ENCODE data around the gene R3HDML. TPM values are rescaled to one million over a fixed set of nuclear protein-coding genes. Genes with fewer than 3 reads are reported as not detected.

Gene R3HDML
- total and polyA plus RNA-seq, 9 of the 15 experiments (the other 6 are each of a cell fraction or from before 2014, with no cell fraction given) = not detected

DNA sequence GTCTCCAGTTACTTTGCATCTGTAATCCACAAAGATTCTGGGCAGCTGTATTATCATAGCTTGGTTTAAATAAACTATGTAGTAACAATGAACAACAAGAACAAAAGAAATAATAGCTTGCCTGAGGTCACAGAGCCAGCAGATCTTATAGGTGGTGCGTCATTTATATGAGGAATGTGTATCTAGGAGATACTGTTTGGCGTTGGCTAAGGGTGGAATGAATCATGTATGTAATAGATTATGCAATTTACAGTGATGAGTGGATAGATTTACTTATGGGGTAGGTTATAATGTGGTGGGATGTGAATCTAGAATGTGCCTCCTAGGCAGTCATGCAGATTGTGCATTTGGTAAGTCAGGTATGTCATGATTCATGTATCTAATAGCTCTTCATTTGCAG is 61.5 kb downstream of the R3HDML start:
- no peak overlapping the region for H3K4me3 ChIP-seq
- FAIRE-seq = no peak
- ChIA-PET POLR2A (interaction anchor here (0.6 to 1.6 kb wide), 4 partner anchors 9 to 169 kb away, joined by 3 to 7 read pairs (median 4); no protein-coding TSS in a partner anchor), CTCF (ENCODE audit: low intra/inter-chr PET ratio) (no interaction called here)
- H3K36me3 ChIP-seq (ENCODE audit: control insufficient read depth, insufficient read depth, low read length) = no peaks in the 10 kb centered on the region
- H3K9me3 ChIP-seq (replicated peaks; ENCODE audit: control insufficient read depth, insufficient read depth, low read depth, low read length) = no peaks in the 10 kb centered on the region
- H3K9ac ChIP-seq (ENCODE audit: insufficient read depth in 1 of 2, low read depth in 2 of 2, low read length in 2 of 2) = no peak overlapping the region
- H2AFZ ChIP-seq (ENCODE audit: low read depth, low read length) = no peak overlapping the region
- intact Hi-C loops (cut with micrococcal nuclease) = no loop called here
- peaks cover 19 to 36% of the 10 kb centered on the region in 2 experiments for H3K4me1 ChIP-seq (replicated peaks in 1 of 2; ENCODE audit: control insufficient read depth in 2 of 2, insufficient read depth in 2 of 2, low read length in 2 of 2)
- in situ Hi-C loops (cut with MboI) = no loop called here
- H3K27ac ChIP-seq (ENCODE audit: extremely low read depth, low read depth, low read length) = no peak overlapping the region
- no peak overlapping the region for H3K4me2 ChIP-seq (ENCODE audit: insufficient read depth, low read length)
- ATAC-seq = no peak
- no peak for TF ChIP-seq HIVEP1 (CRISPR knock-in tag; IDR thresholded peaks at IDR 0.05)
- TF ChIP-seq FOSL1 (tag; conservative IDR thresholded peaks at IDR 0.05) = peak; percentile 42; the same call in 1 of the 2 replicates
- no peak for TF ChIP-seq TAL1 (IDR thresholded peaks at IDR 0.05)
- TF ChIP-seq, protein P1, sequence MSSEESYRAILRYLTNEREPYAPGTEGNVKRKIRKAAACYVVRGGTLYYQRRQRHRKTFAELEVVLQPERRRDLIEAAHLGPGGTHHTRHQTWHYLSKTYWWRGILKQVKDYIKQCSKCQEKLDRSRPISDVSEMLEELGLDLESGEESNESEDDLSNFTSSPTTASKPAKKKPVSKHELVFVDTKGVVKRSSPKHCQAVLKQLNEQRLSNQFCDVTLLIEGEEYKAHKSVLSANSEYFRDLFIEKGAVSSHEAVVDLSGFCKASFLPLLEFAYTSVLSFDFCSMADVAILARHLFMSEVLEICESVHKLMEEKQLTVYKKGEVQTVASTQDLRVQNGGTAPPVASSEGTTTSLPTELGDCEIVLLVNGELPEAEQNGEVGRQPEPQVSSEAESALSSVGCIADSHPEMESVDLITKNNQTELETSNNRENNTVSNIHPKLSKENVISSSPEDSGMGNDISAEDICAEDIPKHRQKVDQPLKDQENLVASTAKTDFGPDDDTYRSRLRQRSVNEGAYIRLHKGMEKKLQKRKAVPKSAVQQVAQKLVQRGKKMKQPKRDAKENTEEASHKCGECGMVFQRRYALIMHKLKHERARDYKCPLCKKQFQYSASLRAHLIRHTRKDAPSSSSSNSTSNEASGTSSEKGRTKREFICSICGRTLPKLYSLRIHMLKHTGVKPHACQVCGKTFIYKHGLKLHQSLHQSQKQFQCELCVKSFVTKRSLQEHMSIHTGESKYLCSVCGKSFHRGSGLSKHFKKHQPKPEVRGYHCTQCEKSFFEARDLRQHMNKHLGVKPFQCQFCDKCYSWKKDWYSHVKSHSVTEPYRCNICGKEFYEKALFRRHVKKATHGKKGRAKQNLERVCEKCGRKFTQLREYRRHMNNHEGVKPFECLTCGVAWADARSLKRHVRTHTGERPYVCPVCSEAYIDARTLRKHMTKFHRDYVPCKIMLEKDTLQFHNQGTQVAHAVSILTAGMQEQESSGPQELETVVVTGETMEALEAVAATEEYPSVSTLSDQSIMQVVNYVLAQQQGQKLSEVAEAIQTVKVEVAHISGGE (CRISPR knock-in tag; IDR thresholded peaks at IDR 0.05) = no peak
- TF ChIP-seq, protein P2, sequence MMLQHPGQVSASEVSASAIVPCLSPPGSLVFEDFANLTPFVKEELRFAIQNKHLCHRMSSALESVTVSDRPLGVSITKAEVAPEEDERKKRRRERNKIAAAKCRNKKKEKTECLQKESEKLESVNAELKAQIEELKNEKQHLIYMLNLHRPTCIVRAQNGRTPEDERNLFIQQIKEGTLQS (IDR thresholded peaks at IDR 0.05) = 0 out of 2 replicates have a peak, but pooled peaks have one; percentile 8
- TF ChIP-seq, protein P2 (CRISPR knock-in tag; conservative IDR thresholded peaks at IDR 0.05) = no peak
- TF ChIP-seq ZNF3 (CRISPR knock-in tag; IDR thresholded peaks at IDR 0.05) = no peak
- TF ChIP-seq, protein P3, sequence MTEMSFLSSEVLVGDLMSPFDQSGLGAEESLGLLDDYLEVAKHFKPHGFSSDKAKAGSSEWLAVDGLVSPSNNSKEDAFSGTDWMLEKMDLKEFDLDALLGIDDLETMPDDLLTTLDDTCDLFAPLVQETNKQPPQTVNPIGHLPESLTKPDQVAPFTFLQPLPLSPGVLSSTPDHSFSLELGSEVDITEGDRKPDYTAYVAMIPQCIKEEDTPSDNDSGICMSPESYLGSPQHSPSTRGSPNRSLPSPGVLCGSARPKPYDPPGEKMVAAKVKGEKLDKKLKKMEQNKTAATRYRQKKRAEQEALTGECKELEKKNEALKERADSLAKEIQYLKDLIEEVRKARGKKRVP (CRISPR knock-in tag; IDR thresholded peaks at IDR 0.05) = no peak
- no peak for TF ChIP-seq CEBPB (tag; IDR thresholded peaks at IDR 0.05)
- TF ChIP-seq MCM5 (IDR thresholded peaks at IDR 0.05; ENCODE audit: low read depth) = no peak
- no peak for TF ChIP-seq MAZ (CRISPR knock-in tag; conservative IDR thresholded peaks at IDR 0.05 in 1 of 2, IDR thresholded peaks at IDR 0.05 in 1 of 2)
- TF ChIP-seq RB1 (IDR thresholded peaks at IDR 0.05; ENCODE audit: low read depth) = no peak
- no peak for TF ChIP-seq ZNF232 (CRISPR knock-in tag; IDR thresholded peaks at IDR 0.05)
- TF ChIP-seq CEBPG (CRISPR knock-in tag; IDR thresholded peaks at IDR 0.05) = no peak
- peak in 1 of 2 experiments; percentile 61; a peak in 2 of 4 replicates for TF ChIP-seq CEBPG (tag; conservative IDR thresholded peaks at IDR 0.05 in 1 of 2, IDR thresholded peaks at IDR 0.05 in 1 of 2)
- no peak for DNase-seq (ENCODE audit: extremely low read depth in 1 of 4, low spot score in 3 of 4)
- H3K79me2 ChIP-seq (ENCODE audit: control insufficient read depth, insufficient read depth, low read length) = no peaks in the 10 kb centered on the region
- no peaks in the 10 kb centered on the region for H4K20me1 ChIP-seq (replicated peaks; ENCODE audit: control insufficient read depth, insufficient read depth, low read length)
- peaks cover 0 to 34% of the 10 kb centered on the region in 2 experiments; a peak in 3 of 5 replicates for H3K27me3 ChIP-seq (ENCODE audit: control insufficient read depth in 2 of 2, insufficient read depth in 2 of 2, low read length in 2 of 2)
- 0% methylated on average over 2 of the region's 2 CpGs for WGBS (ENCODE audit: insufficient coverage, low coverage, missing lambda C conversion rate)
- no TSS peak for BruUV-seq (replicated peaks)
- H3K9me1 ChIP-seq (ENCODE audit: control insufficient read depth, insufficient read depth, low read length) = no peaks in the 10 kb centered on the region

Measured in K562 (cell line).